H1 (cell line): Measurements from ENCODE around the gene SUPT20H. TPM values are rescaled to one million over a fixed set of nuclear protein-coding genes. Genes with fewer than 3 reads are reported as not detected.

ENCODE experiments used
- CTCF ChIA-PET: fragments of 300-600 bp; sonication (Branson Sonifier 250); formaldehyde crosslinking; loops from one replicate; lab custom pipeline; 2021; ENCODE audit not compliant: partially characterized antibody; lab: Charles Lee
- POLR2A ChIA-PET: fragments of 300-600 bp; sonication (Branson Sonifier 250); formaldehyde crosslinking; loops from one replicate; lab custom pipeline; 2021; ENCODE audit warnings: inconsistent platforms; ENCODE audit not compliant: partially characterized antibody; lab: Charles Lee
- DNase-seq, 2 experiments: peaks; one replicate each; pipeline versions ENCODE4 v3.0.0 to v3.0.0-alpha.2; 2010 to 2022; ENCODE audit warnings: low spot score in 2 of 2, low read depth in 1 of 2, mixed read lengths in 1 of 2
- FAIRE-seq: peaks from 2 replicates; lab custom pipeline; 2011; peaks lifted over from hg19 to GRCh38; lab: Jason Lieb, UNC
- H2AFZ ChIP-seq: 2 replicates; pipeline ENCODE4 v1.8.1; 2012; ENCODE audit warnings: low read length, inconsistent platforms
- H2AK5ac ChIP-seq: 2 replicates; pipeline ENCODE4 v1.6.1; 2013; ENCODE audit warnings: low read depth, low read length
- H2BK120ac ChIP-seq: replicated peaks from 2 replicates; pipeline ENCODE3; 2013; ENCODE audit warnings: low read depth, low read length, inconsistent platforms
- H2BK12ac ChIP-seq: 2 replicates; pipeline ENCODE4 v1.6.1; 2013; ENCODE audit warnings: low read depth, low read length
- H2BK15ac ChIP-seq: 2 replicates; pipeline ENCODE4 v1.6.1; 2013; ENCODE audit warnings: low read length
- H2BK20ac ChIP-seq: 2 replicates; pipeline ENCODE4 v1.6.1; 2013; ENCODE audit warnings: low read length
- H2BK5ac ChIP-seq: 2 replicates; pipeline ENCODE4 v1.6.1; 2013; ENCODE audit warnings: low read depth, low read length
- H3K14ac ChIP-seq: 2 replicates; pipeline ENCODE4 v1.6.1; 2013; ENCODE audit warnings: inconsistent platforms; ENCODE audit not compliant: insufficient read length
- H3K18ac ChIP-seq: 2 replicates; pipeline ENCODE4 v1.6.1; 2013; ENCODE audit warnings: low read length; ENCODE audit errors: extremely low read depth
- H3K23ac ChIP-seq: 2 replicates; pipeline ENCODE4 v1.6.1; 2013; ENCODE audit warnings: inconsistent platforms; ENCODE audit not compliant: insufficient read length
- H3K23me2 ChIP-seq: 2 replicates; pipeline ENCODE4 v1.6.1; 2013; ENCODE audit warnings: low read depth, low read length
- H3K27ac ChIP-seq: 2 replicates; pipeline ENCODE4 v1.6.1; 2011; ENCODE audit warnings: low read depth, low read length, inconsistent platforms
- H3K27me3 ChIP-seq, 4 experiments: replicated peaks in 1 of 4; 1 replicate in 1 of 4; 2 replicates in 3 of 4; pipeline versions ENCODE4 v1.6.1 to v1.8.1; 2011 to 2013; ENCODE audit warnings: low read length in 3 of 4, mild to moderate bottlenecking in 3 of 4, inconsistent platforms in 2 of 4, mixed read lengths in 2 of 4, moderate library complexity in 1 of 4; ENCODE audit not compliant: control insufficient read depth in 3 of 4, insufficient read depth in 3 of 4; ENCODE audit errors: extremely low read depth in 1 of 4
- H3K36me3 ChIP-seq, 4 experiments: 2 replicates each; pipeline versions ENCODE4 v1.6.1 to v1.8.1; 2011 to 2013; ENCODE audit warnings: mild to moderate bottlenecking in 4 of 4, low read length in 3 of 4, moderate library complexity in 2 of 4, control low read depth in 1 of 4, inconsistent platforms in 1 of 4; ENCODE audit not compliant: insufficient read depth in 4 of 4, control insufficient read depth in 2 of 4
- H3K4ac ChIP-seq: replicated peaks from 2 replicates; pipeline ENCODE3; 2013; ENCODE audit warnings: low read length, low read depth, mixed read lengths, inconsistent platforms; ENCODE audit not compliant: insufficient read length
- H3K4me1 ChIP-seq, 4 experiments: replicated peaks in 1 of 4; 1 replicate in 1 of 4; 2 replicates in 3 of 4; pipeline versions ENCODE4 v1.6.1 to v1.8.1; 2011 to 2013; ENCODE audit warnings: low read length in 3 of 4, inconsistent platforms in 2 of 4, mixed read lengths in 1 of 4; ENCODE audit not compliant: insufficient read depth in 4 of 4, control insufficient read depth in 3 of 4
- H3K4me2 ChIP-seq, 2 experiments: 2 replicates each; pipeline versions ENCODE4 v1.6.1 to v1.8.1; 2011 to 2013; ENCODE audit warnings: low read depth in 2 of 2, low read length in 2 of 2, control low read depth in 1 of 2, inconsistent platforms in 1 of 2, mild to moderate bottlenecking in 1 of 2; ENCODE audit not compliant: insufficient read depth in 1 of 2
- H3K4me3 ChIP-seq, 4 experiments: fragments of 200-600, 300-600 bp in 1 of 4; sonication (generic), shearing (Covaris generic), sonication (Bioruptor Twin) in 1 of 4; 2 replicates each; pipeline versions ENCODE4 v1.5.1 to v1.8.1; 2011 to 2016; ENCODE audit warnings: low read length in 4 of 4, low read depth in 3 of 4, control low read depth in 2 of 4, inconsistent platforms in 2 of 4, mild to moderate bottlenecking in 2 of 4, mixed read lengths in 1 of 4, moderate library complexity in 1 of 4; ENCODE audit not compliant: insufficient read depth in 2 of 4; ENCODE audit errors: extremely low read depth in 1 of 4
- H3K56ac ChIP-seq: replicated peaks from 2 replicates; pipeline ENCODE3; 2013; ENCODE audit warnings: low read depth, mild to moderate bottlenecking, mixed read lengths, low read length, inconsistent platforms; ENCODE audit not compliant: insufficient read length
- H3K79me1 ChIP-seq: 2 replicates; pipeline ENCODE4 v1.6.1; 2013; ENCODE audit warnings: low read depth, low read length, control low read depth
- H3K79me2 ChIP-seq, 2 experiments: 2 replicates each; pipeline versions ENCODE4 v1.6.1 to v1.8.1; 2012 to 2013; ENCODE audit warnings: low read length in 2 of 2, mild to moderate bottlenecking in 2 of 2, inconsistent platforms in 1 of 2; ENCODE audit not compliant: insufficient read depth in 2 of 2, control insufficient read depth in 1 of 2
- H3K9ac ChIP-seq, 4 experiments: replicated peaks in 1 of 4; 1 replicate in 1 of 4; 2 replicates in 3 of 4; pipeline versions ENCODE4 v1.6.1 to v1.8.1; 2011 to 2013; ENCODE audit warnings: low read depth in 3 of 4, low read length in 3 of 4, control low read depth in 2 of 4, mild to moderate bottlenecking in 2 of 4, moderate library complexity in 2 of 4, inconsistent platforms in 1 of 4; ENCODE audit errors: extremely low read depth in 1 of 4
- H3K9me3 ChIP-seq, 2 experiments: 2 replicates each; pipeline versions ENCODE4 v1.6.1 to v1.8.1; 2012 to 2013; ENCODE audit warnings: mild to moderate bottlenecking in 2 of 2, moderate library complexity in 2 of 2, control low read depth in 1 of 2, inconsistent platforms in 1 of 2, low read depth in 1 of 2, low read length in 1 of 2, mixed read lengths in 1 of 2; ENCODE audit not compliant: insufficient read depth in 2 of 2
- H4K20me1 ChIP-seq, 2 experiments: replicated peaks in 1 of 2; 2 replicates each; pipeline versions ENCODE3 to v1.8.1; 2011 to 2013; ENCODE audit warnings: inconsistent platforms in 2 of 2, low read length in 2 of 2, mild to moderate bottlenecking in 1 of 2; ENCODE audit not compliant: insufficient read depth in 2 of 2, control insufficient read depth in 1 of 2
- H4K5ac ChIP-seq: 2 replicates; pipeline ENCODE4 v1.6.1; 2013; ENCODE audit warnings: low read length, low read depth, mixed read lengths, inconsistent platforms; ENCODE audit not compliant: insufficient read length
- H4K8ac ChIP-seq: 2 replicates; pipeline ENCODE4 v1.8.0; 2013; ENCODE audit warnings: mild to moderate bottlenecking, moderate library complexity, low read length, inconsistent platforms; ENCODE audit not compliant: insufficient read depth; ENCODE audit errors: extremely low read depth
- H4K91ac ChIP-seq: replicated peaks from 2 replicates; pipeline ENCODE3; 2013; ENCODE audit warnings: low read length, mixed read lengths, inconsistent platforms; ENCODE audit not compliant: insufficient read length
- ASH2L ChIP-seq: fragments of 200-600, 300-600 bp; sonication (generic); IDR thresholded peaks from one replicate; pipeline ENCODE4 v1.7.1; 2017; ENCODE audit warnings: low read length
- CHD1 ChIP-seq: IDR thresholded peaks from 2 replicates; pipeline ENCODE4 v1.6.1; 2012; ENCODE audit warnings: low read depth, low read length, improper control_type of control experiment
- EP300 ChIP-seq, 2 experiments: IDR thresholded peaks; 1 replicate in 1 of 2; 2 replicates in 1 of 2; pipeline ENCODE4 v1.6.1; 2011 to 2012; ENCODE audit warnings: low read depth in 2 of 2, low read length in 2 of 2, mild to moderate bottlenecking in 2 of 2, borderline replicate concordance in 1 of 2, inconsistent platforms in 1 of 2, moderate library complexity in 1 of 2
- FOSL1 ChIP-seq: IDR thresholded peaks from 2 replicates; pipeline ENCODE4 v1.6.1; 2011; ENCODE audit warnings: mild to moderate bottlenecking, low read depth, low read length, moderate library complexity; ENCODE audit not compliant: insufficient read depth
- JUND ChIP-seq: IDR thresholded peaks from 2 replicates; pipeline ENCODE4 v1.6.1; 2011; ENCODE audit warnings: mild to moderate bottlenecking, improper control_type of control experiment, low read length
- KDM5A ChIP-seq: fragments of 200-600 bp; IDR thresholded peaks from 2 replicates; pipeline ENCODE4 v1.7.1; 2012; ENCODE audit warnings: mild to moderate bottlenecking, low read length, inconsistent platforms, mixed read lengths
- PHF8 ChIP-seq: fragments of 200-600 bp; sonication (generic); conservative IDR thresholded peaks from 2 replicates; pipeline ENCODE4 v1.7.1; 2012; ENCODE audit warnings: low read depth, mild to moderate bottlenecking, inconsistent platforms, low read length, moderate library complexity
- RNF2 ChIP-seq: fragments of 200-900, 300-1000 bp; sonication (generic); IDR thresholded peaks from 2 replicates; pipeline ENCODE4 v1.7.1; 2016; ENCODE audit warnings: borderline replicate concordance, low read depth, mild to moderate bottlenecking, antibody characterized with exemption, low read length; ENCODE audit not compliant: poor library complexity, severe bottlenecking; ENCODE audit errors: missing control alignments
- SAP30 ChIP-seq: fragments of 300-600 bp; sonication (generic); IDR thresholded peaks from 2 replicates; pipeline ENCODE4 v1.7.1; 2012; ENCODE audit warnings: low read length, moderate library complexity, mild to moderate bottlenecking, inconsistent platforms; ENCODE audit not compliant: insufficient read depth, insufficient replicate concordance
- SP4 ChIP-seq: IDR thresholded peaks from 2 replicates; pipeline ENCODE4 v1.6.1; 2012; ENCODE audit warnings: low read length, inconsistent platforms
- TAF1 ChIP-seq: IDR thresholded peaks from 2 replicates; pipeline ENCODE4 v1.6.1; 2011; ENCODE audit warnings: mild to moderate bottlenecking, low read depth, low read length
- TAF7 ChIP-seq: optimal IDR thresholded peaks from 2 replicates; pipeline ENCODE3; 2011; ENCODE audit warnings: low read depth, mild to moderate bottlenecking, inconsistent platforms, low read length, moderate library complexity, borderline replicate concordance
- TBP ChIP-seq: IDR thresholded peaks from 2 replicates; pipeline ENCODE4 v1.6.1; 2011; ENCODE audit warnings: low read depth, low read length, improper control_type of control experiment
- ZNF274 ChIP-seq: IDR thresholded peaks from 2 replicates; pipeline ENCODE4 v1.7.0; 2012; ENCODE audit warnings: low read length, borderline replicate concordance; ENCODE audit errors: extremely low read depth
- WGBS, 2 experiments: shearing (Covaris generic) in 1 of 2; methylation state at CpG; one replicate each; pipeline versions ENCODE4 v1.1.6 to v1.1.7; 2013 to 2015; ENCODE audit warnings: low lambda C conversion rate in 2 of 2, mixed read lengths in 2 of 2, inconsistent platforms in 1 of 2, low coverage in 1 of 2, missing lambda C conversion rate in 1 of 2; ENCODE audit not compliant: insufficient replicate concordance in 2 of 2, insufficient coverage in 1 of 2, insufficient read length in 1 of 2; ENCODE audit errors: extremely low coverage in 1 of 2, missing lambda C conversion rate in 1 of 2; 5-methylcytosine and 5-hydroxymethylcytosine counted together
- polyA plus RNA-seq, 7 experiments: library from polyadenylated mRNA; depleted of rRNA in 3 of 7; stranded (reverse) in 5 of 7; unstranded in 2 of 7; fragments of >200 nt in 5 of 7; fragments of 200-250 nt in 2 of 7; gene quantifications; 1 replicate in 5 of 7; 2 replicates in 1 of 7; 4 replicates in 1 of 7; pipeline versions ENCODE4 v1.2.1 to v1.2.3, GENCODE V29; 2011 to 2013; ENCODE audit warnings: missing spikeins in 2 of 7, mixed read lengths in 2 of 7
- total RNA-seq: library from RNA; stranded (reverse); fragmentation: NEBNext Ultra II Directional; extraction: Animal tissue kit (Norgen Biotek cat#: 25700); gene quantifications from 2 replicates; pipeline ENCODE4 v1.2.1, GENCODE V29; 2021

The SUPT20H gene
- total and polyA plus RNA-seq, 2 of the 8 experiments (the other 6 are each of a cell fraction or from before 2014, with no cell fraction given) = 69.2 to 75.1 TPM

GRCh38 chr13:37091835-37092234 is 32.3 kb upstream of the SUPT20H start:
- no peak for FAIRE-seq
- Histone ChIP-seq H4K8ac (no peak overlapping the region), H3K36me3 (no peaks in the 10 kb centered on the region), H3K4me1 (no peaks in the 10 kb centered on the region), H3K23ac (no peak overlapping the region), H4K20me1 (no peaks in the 10 kb centered on the region), H3K79me1 (no peaks in the 10 kb centered on the region), H3K9me3 (no peaks in the 10 kb centered on the region), H3K9ac (no peak overlapping the region), H2BK120ac (no peak overlapping the region), H2BK20ac (no peak overlapping the region), H2BK5ac (no peak overlapping the region), H4K5ac (no peak overlapping the region), H3K14ac (no peak overlapping the region), H3K4me3 (no peak overlapping the region), H2AFZ (no peak overlapping the region), H3K27ac (no peak overlapping the region), H3K18ac (no peak overlapping the region), H2BK15ac (no peak overlapping the region), H3K23me2 (no peaks in the 10 kb centered on the region), H3K79me2 (no peaks in the 10 kb centered on the region), H2BK12ac (no peak overlapping the region), H2AK5ac (no peak overlapping the region), H3K56ac (no peak overlapping the region), H3K27me3 (no peaks in the 10 kb centered on the region), H4K91ac (no peak overlapping the region), H3K4me2 (no peak overlapping the region), H3K4ac (no peak overlapping the region)
- 89% methylated on average over 1 of the region's 1 CpG; no CpG with 5 or more reads in 1 of the 2 experiments for WGBS, 2 experiments
- no peak for DNase-seq
- ChIA-PET POLR2A (interaction anchor here (0.8 kb wide), 1 partner anchor 12 kb away, joined by 3 read pairs; no protein-coding TSS in a partner anchor), CTCF (interaction anchor here (2.3 kb wide), 1 partner anchor 19 kb away, joined by 6 read pairs; no protein-coding TSS in a partner anchor)
- TF ChIP-seq EP300 (IDR thresholded peaks at IDR 0.05; ENCODE audit: borderline replicate concordance in 1 of 2, low read depth in 2 of 2, low read length in 2 of 2) (no peak), TAF1 (no peak), SAP30 (no peak), JUND (no peak), RNF2 (no peak), ASH2L (no peak), SP4 (no peak), ZNF274 (no peak), KDM5A (no peak), FOSL1 (no peak), TAF7 (no peak), CHD1 (no peak), PHF8 (no peak), TBP (no peak)
